ENCODE data around the gene OR5H1.
"Not testable (repeated sequence)": the region's sequence is repeated elsewhere in the genome, so short reads cannot be mapped to it uniquely, and the experiment has no call there.

Gene OR5H1

GRCh38 chr3:98130421-98130820 is at the start of gene OR5H1:
Gene OR5H1 (plus strand): TSS chr3:98130721. CDS start chr3:98132698, 1,977 bp downstream.
- no peak for DNase-seq (ENCODE audit: low read depth in 2 of 2)

- DNase-seq (ENCODE audit: low read depth in 2 of 2): no peak
These were observed 43.6 kb upstream of the OR5H1 start, which contains the start of gene OR5AC2 for GRCh38 chr3:98086873-98087272. Gene OR5AC2 (plus strand): TSS chr3:98087173. CDS start chr3:98087173, 0 bp downstream.

GRCh38 chr3:98095882-98096281 is 34.6 kb upstream of the OR5H1 start:
- DNase-seq (ENCODE audit: low read depth in 2 of 2): no peak

- DNase-seq (ENCODE audit: low read depth in 2 of 2): no peak
These were observed 30.7 kb upstream of the OR5H1 start for GRCh38 chr3:98099848-98100247.

- DNase-seq (ENCODE audit: low read depth in 2 of 2): no peak
These were observed 22.4 kb upstream of the OR5H1 start for GRCh38 chr3:98108162-98108561.

- DNase-seq (ENCODE audit: low read depth in 2 of 2): no peak
These were observed 20.5 kb upstream of the OR5H1 start for GRCh38 chr3:98109807-98110549.

GRCh38 chr3:98110550-98110908 is 20.0 kb upstream of the OR5H1 start:
- no peak for DNase-seq (ENCODE audit: low read depth in 2 of 2)

GRCh38 chr3:98114264-98114663 is 16.3 kb upstream of the OR5H1 start:
- DNase-seq (ENCODE audit: low read depth in 2 of 2): no peak

- DNase-seq (ENCODE audit: low read depth in 2 of 2): no peak
These were observed 14.8 kb upstream of the OR5H1 start for GRCh38 chr3:98115717-98116116.

GRCh38 chr3:98136631-98137030 is 6.1 kb downstream of the OR5H1 start:
- no peak for DNase-seq (ENCODE audit: low read depth in 2 of 2)

GRCh38 chr3:98137826-98138557 is 7.5 kb downstream of the OR5H1 start:
- DNase-seq (ENCODE audit: low read depth in 2 of 2): not testable (repeated sequence)

- DNase-seq (ENCODE audit: low read depth in 2 of 2): no peak
These were observed 10.0 kb downstream of the OR5H1 start for GRCh38 chr3:98140531-98140930.

GRCh38 chr3:98147179-98147578 is 16.7 kb downstream of the OR5H1 start, which contains the start of gene OR5H14:
Gene OR5H14 (plus strand): TSS chr3:98147479. CDS start chr3:98149386, 1,907 bp downstream.
- no peak for DNase-seq (ENCODE audit: low read depth in 2 of 2)

GRCh38 chr3:98148751-98149150 is 18.2 kb downstream of the OR5H1 start:
- no peak for DNase-seq (ENCODE audit: low read depth in 2 of 2)

GRCh38 chr3:98149456-98149855 is 18.9 kb downstream of the OR5H1 start:
- not testable (repeated sequence) for DNase-seq (ENCODE audit: low read depth in 2 of 2)

GRCh38 chr3:98151241-98151640 is 20.7 kb downstream of the OR5H1 start:
- no peak for DNase-seq (ENCODE audit: low read depth in 2 of 2)

GRCh38 chr3:98166396-98166795 is 35.9 kb downstream of the OR5H1 start, which contains the start of gene OR5H15:
Gene OR5H15 (plus strand): TSS chr3:98166696. CDS start chr3:98168700, 2,004 bp downstream.
- DNase-seq (ENCODE audit: low read depth in 2 of 2): no peak

- no peak for DNase-seq (ENCODE audit: low read depth in 2 of 2)
These were observed 40.5 kb downstream of the OR5H1 start for GRCh38 chr3:98171071-98171470.

GRCh38 chr3:98172621-98173020 is 42.1 kb downstream of the OR5H1 start:
- no peak for DNase-seq (ENCODE audit: low read depth in 2 of 2)

GRCh38 chr3:98180319-98180890 is 49.9 kb downstream of the OR5H1 start:
- DNase-seq (ENCODE audit: low read depth in 2 of 2): no peak

GRCh38 chr3:98182196-98182595 is 51.7 kb downstream of the OR5H1 start:
- DNase-seq (ENCODE audit: low read depth in 2 of 2): no peak

GRCh38 chr3:98185180-98185579 is 54.7 kb downstream of the OR5H1 start:
- DNase-seq (ENCODE audit: low read depth in 2 of 2): no peak

Measured in stimulated activated CD8-positive, alpha-beta memory T cell treated with anti-CD3 and anti-CD28 coated beads, Interleukin-15, amount 100 ng/mL, for 48 hours (primary cell).